ENCODE data around the gene STAT5B. TPM values are rescaled to one million over a fixed set of nuclear protein-coding genes. Genes with fewer than 3 reads are reported as not detected.
A peak's percentile ranks its signal among the peaks of the same experiment; 100 is the strongest.

Gene STAT5B
- total and polyA plus RNA-seq, 2 of the 13 experiments (the other 11 are each of a cell fraction or from before 2014, with no cell fraction given), result 21.0 to 42.8 TPM

- no peak for TF ChIP-seq CREB1 (IDR thresholded peaks at IDR 0.05)
- no peak for TF ChIP-seq CREB1 (CRISPR knock-in tag; IDR thresholded peaks at IDR 0.05)
- TF ChIP-seq MAFF (IDR thresholded peaks at IDR 0.05; ENCODE audit: low read depth, low read length), result no peak
- TF ChIP-seq ZNF251 (CRISPR knock-in tag; IDR thresholded peaks at IDR 0.05), result no peak
- no peak for TF ChIP-seq ZNF768 (CRISPR knock-in tag; IDR thresholded peaks at IDR 0.05)
- no peak for TF ChIP-seq ZNF580 (CRISPR knock-in tag; IDR thresholded peaks at IDR 0.05; ENCODE audit: borderline replicate concordance, low read depth)
- TF ChIP-seq HNF1A (IDR thresholded peaks at IDR 0.05; ENCODE audit: low read depth), result no peak
- TF ChIP-seq HNF1A (CRISPR knock-in tag; IDR thresholded peaks at IDR 0.05; ENCODE audit: borderline replicate concordance), result no peak
- TF ChIP-seq MEIS2 (CRISPR knock-in tag; IDR thresholded peaks at IDR 0.05), result no peak
- no peak for TF ChIP-seq MAFK (conservative IDR thresholded peaks at IDR 0.05 in 1 of 2, IDR thresholded peaks at IDR 0.05 in 1 of 2; ENCODE audit: low read length in 2 of 2)
- TF ChIP-seq TBX2 (CRISPR knock-in tag; IDR thresholded peaks at IDR 0.05; ENCODE audit: borderline replicate concordance), result 0 out of 2 replicates have a peak, but pooled peaks have one; percentile 12
- TF ChIP-seq EZH2 (conservative IDR thresholded peaks at IDR 0.05; ENCODE audit: low read depth, low read length), result no peak; the same call in 1 of the 2 replicates
- TF ChIP-seq ZNF746 (CRISPR knock-in tag; IDR thresholded peaks at IDR 0.05), result no peak
- TF ChIP-seq ZNF17 (CRISPR knock-in tag; IDR thresholded peaks at IDR 0.05), result no peak
- no peak; the same call in 1 of the 2 replicates for TF ChIP-seq ZSCAN9 (CRISPR knock-in tag; IDR thresholded peaks at IDR 0.05; ENCODE audit: borderline replicate concordance)
- TF ChIP-seq ZBTB4 (CRISPR knock-in tag; IDR thresholded peaks at IDR 0.05; ENCODE audit: borderline replicate concordance), result no peak
- no peak for TF ChIP-seq E2F5 (CRISPR knock-in tag; conservative IDR thresholded peaks at IDR 0.05)
- no peak for TF ChIP-seq ZNF362 (CRISPR knock-in tag; IDR thresholded peaks at IDR 0.05; ENCODE audit: borderline replicate concordance)
Observed at GRCh38 chr17:42180411-42180921, 95.7 kb downstream of the STAT5B start (continued).
